SK-N-DZ (cell line): ENCODE results near the gene ABHD15.
"Not testable (repeated sequence)": the region's sequence is repeated elsewhere in the genome, so short reads cannot be mapped to it uniquely, and the experiment has no call there.

Source experiments
- DNase-seq: peaks from one replicate; pipeline ENCODE4 v3.0.0-alpha.2; 2015; ENCODE audit warnings: low spot score

The ABHD15 gene

GRCh38 chr17:29571486-29571882, 4.6 kb upstream of the ABHD15 start:
- no peak for DNase-seq

GRCh38 chr17:29570521-29570920, 3.7 kb upstream of the ABHD15 start:
- DNase-seq = no peak

GRCh38 chr17:29569245-29569950, 2.6 kb upstream of the ABHD15 start:
- DNase-seq = peak; percentile 55

- DNase-seq = peak; percentile 91
These were observed 1.8 kb upstream of the ABHD15 start, which contains the start of gene TP53I13 for GRCh38 chr17:29568331-29569244. TP53I13 (plus strand) TSS chr17:29568701; CDS start chr17:29568759, 58 bp downstream.

- DNase-seq = peak; percentile 79
These were observed 905 bp upstream of the ABHD15 start for GRCh38 chr17:29567554-29568330.

GRCh38 chr17:29567304-29567553, 392 bp upstream of the ABHD15 start:
- DNase-seq = no peak

- DNase-seq = peak; percentile 55
These were observed 979 bp downstream of the ABHD15 start for GRCh38 chr17:29565643-29566472.

- peak; percentile 11 for DNase-seq
These were observed 3.0 kb downstream of the ABHD15 start for GRCh38 chr17:29563816-29564215.

GRCh38 chr17:29562615-29563014, 4.2 kb downstream of the ABHD15 start:
- peak; percentile 6 for DNase-seq

GRCh38 chr17:29561554-29562517, 5.0 kb downstream of the ABHD15 start:
- no peak for DNase-seq

- DNase-seq = no peak
These were observed 6.5 kb downstream of the ABHD15 start for GRCh38 chr17:29560316-29560715.

- no peak for DNase-seq
These were observed 7.2 kb downstream of the ABHD15 start for GRCh38 chr17:29559640-29560039.

GRCh38 chr17:29558139-29558538, 8.7 kb downstream of the ABHD15 start:
- not testable (repeated sequence) for DNase-seq

GRCh38 chr17:29557739-29558116, 9.1 kb downstream of the ABHD15 start:
- DNase-seq = no peak

GRCh38 chr17:29557085-29557738, 9.6 kb downstream of the ABHD15 start:
- no peak for DNase-seq

GRCh38 chr17:29555840-29556239, 11.0 kb downstream of the ABHD15 start:
- no peak for DNase-seq

GRCh38 chr17:29549177-29549923, 17.5 kb downstream of the ABHD15 start:
- DNase-seq = no peak

- no peak for DNase-seq
These were observed 20.0 kb downstream of the ABHD15 start for GRCh38 chr17:29546830-29547229.

GRCh38 chr17:29546085-29546484, 20.8 kb downstream of the ABHD15 start:
- DNase-seq = no peak
